NCI-H446 (cell line): ENCODE results near the gene UBTD1.
A peak's percentile ranks its signal among the peaks of the same experiment; 100 is the strongest.
"Not testable (repeated sequence)": the region's sequence is repeated elsewhere in the genome, so short reads cannot be mapped to it uniquely, and the experiment has no call there.

ENCODE experiments used
- DNase-seq, 2 experiments: peaks; one replicate each; lab custom pipeline; 2025; lab: John Stamatoyannopoulos, UW

The UBTD1 gene

DNA sequence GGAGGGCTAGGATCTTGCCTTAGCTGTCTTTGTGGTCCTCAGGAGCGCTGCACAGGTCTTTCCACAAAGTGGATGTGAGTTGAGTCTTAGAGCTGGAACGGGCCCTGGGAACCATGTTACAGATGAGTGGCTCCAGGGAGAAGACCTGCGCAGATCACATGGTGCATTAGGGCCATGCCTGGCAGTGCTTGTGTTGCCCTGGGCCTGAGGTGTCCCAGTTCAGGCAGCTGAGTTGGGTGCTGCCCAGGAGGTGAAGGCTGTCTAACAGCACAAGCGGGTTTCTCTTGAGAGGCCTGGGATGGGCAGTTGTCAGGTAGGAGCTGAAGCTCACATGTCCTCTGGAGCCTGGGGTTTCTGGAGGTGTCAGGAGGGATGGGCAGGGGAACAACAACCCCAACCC lies 40.1 kb downstream of the UBTD1 start:
- DNase-seq = no peak

DNA sequence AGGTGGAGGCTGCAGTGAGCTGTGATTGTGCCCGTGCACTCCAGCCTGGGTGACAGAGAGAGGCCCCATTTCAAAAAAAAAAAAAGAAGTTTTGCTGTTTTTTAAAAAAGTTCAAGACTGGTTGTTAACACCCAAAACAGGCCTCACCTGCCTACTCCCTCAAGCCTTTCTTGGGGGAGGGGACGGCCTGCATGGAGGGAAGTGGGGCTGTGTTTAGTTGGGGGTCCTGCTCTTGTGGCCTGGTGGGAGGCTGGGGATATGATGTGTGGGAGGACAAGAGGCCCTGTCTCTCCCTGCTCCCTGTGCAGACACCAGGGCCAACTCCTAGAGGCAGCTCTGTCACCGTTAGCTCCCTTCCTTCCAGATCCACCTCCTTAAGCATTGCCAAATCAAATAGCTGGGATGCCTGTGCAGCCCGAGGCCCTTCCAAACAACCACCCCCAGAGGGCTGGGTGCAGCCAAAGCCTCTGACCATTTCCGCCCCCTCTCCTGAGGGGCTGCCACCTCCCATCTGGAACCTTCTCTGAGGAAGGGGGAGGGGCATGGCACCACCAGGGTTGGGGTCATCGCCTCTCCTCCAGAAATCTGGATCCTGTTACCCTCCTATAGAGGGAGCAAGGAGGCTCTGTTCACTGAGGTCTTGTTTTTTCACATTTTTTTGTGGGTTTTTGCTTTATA lies 40.9 kb downstream of the UBTD1 start:
- DNase-seq = no peak

DNA sequence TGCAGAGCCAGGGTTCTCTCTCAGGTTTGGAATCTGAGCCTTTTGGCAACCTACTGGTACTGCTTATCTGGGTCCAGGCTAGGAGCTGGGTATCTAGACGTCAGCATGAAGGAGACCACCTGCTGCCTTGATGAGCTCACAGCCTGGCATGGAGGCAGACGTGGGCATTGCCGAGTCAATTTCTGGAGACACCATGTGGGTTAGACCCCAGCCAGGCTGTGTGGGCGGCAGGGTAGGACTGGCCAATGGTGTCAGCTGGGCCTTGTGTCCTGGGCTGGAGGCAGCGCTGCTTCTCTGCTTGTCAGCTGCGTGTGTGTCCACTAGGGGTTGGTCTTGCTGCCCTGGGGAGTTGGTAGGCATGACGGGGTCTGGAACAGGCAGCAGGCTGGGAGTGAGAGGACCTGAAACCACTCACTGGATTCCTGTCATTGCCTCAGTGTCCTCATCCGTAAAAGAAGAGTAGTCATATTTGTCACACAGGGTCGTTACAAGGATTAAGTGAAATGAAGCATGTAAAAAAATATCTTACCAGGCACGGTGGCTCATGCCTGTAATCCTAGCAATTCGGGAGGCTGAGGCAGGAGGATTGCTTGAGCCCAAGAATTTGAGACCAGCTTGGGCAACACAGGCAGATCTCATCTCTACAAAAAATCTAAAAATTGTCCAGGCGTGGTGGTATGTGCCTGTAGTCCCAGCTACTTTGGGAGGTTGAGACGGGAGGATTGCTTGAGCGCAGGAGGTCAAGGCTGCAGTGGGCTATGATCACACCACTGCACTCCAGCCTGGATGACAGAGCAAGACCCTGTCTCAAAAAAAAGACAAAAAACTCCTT lies 42.2 kb downstream of the UBTD1 start:
- no peak for DNase-seq

DNA sequence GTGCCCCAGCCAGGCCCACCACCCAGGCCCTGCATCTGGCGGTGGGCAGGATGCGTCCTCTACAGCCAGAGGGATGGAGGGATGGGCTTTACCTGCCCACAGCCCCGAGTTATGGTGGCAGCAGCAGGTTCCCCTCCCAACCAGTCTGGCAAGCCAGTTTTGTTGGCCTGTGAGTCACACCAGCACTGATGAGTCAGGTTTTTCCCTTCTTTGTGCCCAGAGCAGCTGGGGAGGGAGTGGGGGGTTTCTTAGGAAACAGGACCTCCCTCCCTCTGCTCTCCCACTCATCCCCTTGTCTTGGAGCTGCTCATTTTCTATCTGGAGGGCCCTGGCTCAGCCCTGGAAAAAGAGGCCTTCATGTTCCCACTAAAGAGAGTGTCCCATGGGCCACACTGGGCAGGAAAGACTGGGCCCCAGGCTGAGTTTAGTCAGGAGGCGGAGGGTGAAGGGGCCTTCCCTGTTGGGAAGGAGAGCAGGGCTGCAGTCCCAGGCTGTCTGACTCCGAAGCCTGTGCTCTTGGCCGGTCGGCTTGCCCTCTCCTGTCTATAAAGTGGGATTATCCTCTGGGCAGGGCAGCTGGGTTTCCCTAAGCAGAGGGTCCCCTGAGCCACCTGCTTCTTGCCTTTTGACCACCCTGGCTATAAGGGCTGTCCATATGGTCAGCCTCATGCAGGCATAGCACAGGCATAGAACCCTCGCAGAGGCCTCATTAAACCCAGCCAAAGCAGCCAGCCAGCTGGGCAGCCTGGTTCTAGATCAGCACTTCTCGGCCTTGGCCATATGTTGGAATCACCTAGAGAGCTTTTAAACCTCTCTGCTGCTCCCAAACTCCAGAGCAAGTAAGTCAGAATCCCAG lies 43.7 kb downstream of the UBTD1 start:
- peak in 1 of 2 experiments; percentile 74 for DNase-seq

DNA sequence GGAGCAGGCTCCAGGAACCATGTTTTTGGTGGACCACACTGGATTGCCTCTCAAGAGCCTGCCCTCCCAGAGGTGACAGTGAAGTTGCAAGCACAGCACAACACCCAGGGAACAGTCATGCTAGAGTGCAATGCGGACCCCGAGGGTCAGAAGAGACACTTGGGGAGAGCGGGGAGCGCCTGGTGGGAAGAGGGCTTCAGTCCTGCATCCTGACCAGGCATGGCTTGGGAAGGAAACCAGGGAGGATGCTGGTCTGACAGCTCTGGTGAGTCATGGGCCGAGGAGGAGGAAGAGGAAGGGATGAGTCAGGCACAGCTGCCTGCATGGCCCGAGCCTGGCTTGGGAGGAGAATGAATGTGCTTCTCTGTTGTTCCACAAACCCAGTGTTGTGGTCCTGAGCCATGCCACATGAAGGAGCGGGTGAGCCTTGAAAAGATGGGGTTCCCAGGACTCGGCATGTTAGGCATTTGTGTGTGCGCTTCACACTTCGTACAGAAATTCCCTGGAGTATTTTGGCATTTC lies 44.4 kb downstream of the UBTD1 start:
- peak in 1 of 2 experiments; percentile 31 for DNase-seq

DNA sequence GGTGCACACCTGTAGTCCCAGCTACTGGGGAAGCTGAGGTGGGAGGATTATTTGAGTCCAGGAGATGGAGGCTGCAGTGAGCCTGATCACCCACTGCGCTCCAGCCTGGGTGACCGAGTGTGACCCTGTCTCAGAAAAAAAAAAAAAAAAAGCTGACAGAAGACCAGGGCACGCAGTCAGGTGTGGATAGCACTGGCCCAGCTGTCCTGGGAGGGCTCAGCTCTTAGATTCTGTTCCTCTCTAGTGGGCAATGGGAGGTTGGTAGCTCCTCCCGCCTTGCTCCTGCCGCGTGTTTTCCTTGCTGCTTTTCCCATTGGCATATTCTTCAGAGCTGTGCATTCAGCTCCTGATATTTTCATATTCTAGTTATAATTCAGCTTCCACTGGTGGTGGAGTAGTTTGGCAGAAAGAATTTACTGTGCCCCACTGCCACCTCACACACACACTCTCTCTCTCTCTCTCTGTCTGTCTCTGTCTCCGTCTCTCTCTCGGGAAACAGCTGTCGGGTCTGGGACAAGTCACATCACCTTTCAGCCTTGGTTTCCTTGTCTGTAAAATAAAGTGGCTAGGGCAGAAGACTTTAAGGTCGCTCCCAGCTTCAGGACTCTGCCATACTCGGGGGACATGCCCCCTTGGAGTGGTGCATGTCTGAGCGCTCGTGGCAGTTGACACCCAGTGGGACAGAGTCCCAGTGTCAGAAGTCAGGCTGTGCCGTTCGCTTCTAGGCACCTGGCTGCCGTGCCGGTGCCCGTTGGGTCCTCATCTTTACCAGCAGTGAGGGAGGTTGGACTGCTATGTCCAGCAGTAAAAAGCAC lies 47.9 kb downstream of the UBTD1 start:
- no peak for DNase-seq

DNA sequence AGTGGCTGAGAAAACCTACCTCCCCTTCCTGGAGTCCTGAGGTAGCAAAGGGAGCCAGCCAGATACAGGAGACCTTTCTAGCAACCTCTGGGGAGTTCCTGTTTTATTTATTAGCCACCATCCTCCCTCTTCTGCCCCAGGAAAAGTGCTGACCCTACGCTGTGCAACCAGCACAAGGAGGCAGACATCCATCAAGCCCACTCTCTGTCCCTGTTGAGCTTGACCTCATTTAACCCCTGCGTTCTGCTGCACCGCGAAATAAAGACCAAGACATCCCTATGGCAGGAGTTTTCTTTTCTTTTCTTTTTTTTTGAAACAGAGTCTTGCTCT lies 48.5 kb downstream of the UBTD1 start:
- no peak for DNase-seq

DNA sequence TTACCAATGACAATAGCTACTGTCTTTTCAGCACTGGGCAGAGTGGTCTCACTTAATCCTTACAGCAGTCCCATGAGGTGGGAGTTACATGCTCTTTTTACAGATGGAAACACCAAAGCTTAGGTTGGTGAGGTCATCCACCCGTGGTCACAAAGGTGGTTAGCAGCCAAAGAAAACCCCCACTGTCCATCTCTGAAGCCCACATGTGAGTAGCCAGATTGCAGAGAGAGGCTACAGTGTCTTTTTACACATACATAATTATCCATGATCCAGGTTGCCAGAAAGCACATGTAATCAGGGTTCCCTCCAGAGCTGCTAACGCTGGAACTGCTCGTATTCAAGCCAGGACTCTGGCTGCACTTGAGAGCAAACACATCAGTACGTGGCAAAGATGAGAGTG lies 49.2 kb downstream of the UBTD1 start:
- no peak for DNase-seq

DNA sequence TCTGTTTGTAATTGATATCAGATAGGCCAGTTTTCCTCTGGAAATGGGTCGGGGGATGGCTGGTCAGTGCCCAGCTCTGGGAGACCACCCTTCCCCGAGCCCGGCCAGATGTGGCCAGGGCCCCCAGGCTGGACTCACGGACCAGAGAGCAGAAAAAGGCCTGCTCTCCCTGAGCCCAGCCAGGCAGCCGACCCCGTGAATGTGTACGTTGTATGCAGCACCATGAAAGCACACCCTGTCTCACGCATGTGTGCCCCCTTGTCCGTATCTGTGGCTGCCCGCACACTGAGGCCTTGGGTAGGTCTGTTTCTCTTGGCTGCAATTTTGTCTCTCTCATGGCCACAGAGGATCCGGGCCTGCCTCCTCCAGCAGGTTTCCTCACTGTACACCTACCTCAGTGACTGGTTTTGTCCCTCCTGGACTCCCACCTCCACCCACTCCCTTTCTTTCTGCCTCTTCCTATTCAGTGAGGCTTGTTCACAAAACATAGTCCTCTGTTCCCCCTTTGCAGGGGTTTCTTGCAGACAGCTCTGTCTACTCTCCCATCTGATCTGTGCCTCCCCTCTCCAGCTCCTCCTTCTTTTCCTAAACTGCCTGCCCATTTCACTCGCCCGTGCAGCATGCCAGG lies 50.2 kb downstream of the UBTD1 start:
- no peak for DNase-seq

DNA sequence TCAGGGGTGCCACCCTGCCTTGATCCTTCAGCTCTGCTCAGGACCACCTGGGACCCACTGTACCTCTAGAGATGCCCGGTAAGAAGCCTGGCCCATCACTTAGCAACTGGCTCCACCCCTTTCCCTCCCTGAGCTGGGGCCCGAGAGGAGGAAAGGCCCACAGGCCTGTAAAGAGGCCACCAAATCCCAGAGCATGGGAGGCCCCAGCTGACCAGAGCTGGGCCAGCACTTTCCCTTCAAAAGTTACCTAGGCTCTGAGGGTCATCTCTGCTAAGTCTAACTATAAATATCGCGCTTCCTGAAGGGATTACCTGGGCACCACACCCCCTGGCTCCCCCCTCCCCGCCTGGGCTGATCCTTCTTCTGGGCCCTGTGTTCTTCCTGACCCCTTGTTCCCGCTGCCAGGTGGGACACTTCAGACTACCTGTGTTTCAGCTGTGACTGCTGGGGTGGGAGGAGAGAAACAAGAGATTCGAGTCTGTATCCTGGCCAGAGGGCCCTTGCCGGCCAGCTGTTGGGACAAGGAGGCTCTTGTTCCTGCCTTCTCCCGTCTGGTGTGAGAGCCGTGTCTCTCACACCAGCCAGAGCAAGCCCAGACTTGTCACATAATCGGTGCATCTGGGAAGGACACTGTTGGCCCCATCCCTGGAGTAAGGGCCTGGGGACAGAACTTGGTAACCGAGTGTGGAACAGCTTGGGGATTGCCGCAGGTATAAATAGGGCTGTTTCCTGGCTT lies 51.0 kb downstream of the UBTD1 start:
- DNase-seq = no peak

DNA sequence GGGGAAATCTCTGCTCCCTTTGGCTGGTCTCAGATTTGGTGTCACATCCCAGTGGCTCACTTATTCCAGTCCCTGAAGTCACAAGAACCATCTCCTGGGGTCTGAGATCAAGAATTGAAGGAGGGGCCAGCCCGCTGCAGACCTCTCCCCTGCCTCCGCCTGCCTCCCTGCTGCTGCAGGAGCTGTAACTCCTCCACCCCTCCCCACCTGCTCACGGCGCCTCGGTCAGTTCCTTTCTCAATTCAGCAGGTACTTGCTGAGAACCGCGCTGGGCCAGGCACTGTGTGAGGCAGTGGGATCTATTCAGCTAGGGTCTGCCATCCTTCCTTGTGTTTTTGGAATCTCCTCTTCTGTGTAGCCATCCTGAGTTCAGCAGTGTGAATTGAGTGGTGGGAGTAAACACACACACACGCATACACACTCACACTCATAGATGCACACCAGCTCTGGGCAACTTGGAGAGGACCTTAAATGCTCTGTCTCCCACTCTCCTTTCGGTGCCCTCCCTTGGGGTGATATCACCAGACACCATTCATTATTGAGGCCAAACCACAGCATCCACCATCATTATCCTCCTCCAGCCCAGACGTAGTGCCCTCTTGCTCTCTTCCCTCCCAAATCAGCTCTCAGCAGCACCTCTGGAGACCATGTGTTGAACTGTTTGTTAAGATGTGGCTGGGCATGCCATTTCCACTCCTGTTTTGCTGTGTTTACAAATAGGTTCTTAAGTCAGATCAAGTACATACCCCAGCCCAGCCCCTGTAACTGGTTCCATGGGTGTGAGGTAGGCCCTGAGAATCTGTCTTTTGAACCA lies 51.8 kb downstream of the UBTD1 start:
- DNase-seq = no peak

DNA sequence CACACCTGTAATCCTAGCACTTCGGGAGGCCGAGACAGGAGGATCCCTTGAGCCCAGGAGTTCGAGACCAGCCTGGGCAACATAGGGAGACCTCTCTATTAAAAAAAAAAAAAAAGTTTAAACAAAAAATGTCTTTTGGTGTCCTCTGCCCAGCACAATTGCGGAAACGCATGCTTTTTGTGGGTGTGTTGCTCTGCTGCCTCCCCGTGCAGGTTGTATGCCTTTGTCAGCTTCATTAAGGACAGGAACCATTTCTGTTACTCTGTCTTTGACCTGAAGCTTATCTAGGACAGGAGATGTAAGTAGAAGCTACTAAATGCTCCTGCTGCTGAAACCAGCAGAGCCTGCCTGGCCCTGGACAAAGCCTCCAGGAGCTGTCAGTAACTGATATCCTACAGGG lies 52.5 kb downstream of the UBTD1 start:
- DNase-seq = no peak

DNA sequence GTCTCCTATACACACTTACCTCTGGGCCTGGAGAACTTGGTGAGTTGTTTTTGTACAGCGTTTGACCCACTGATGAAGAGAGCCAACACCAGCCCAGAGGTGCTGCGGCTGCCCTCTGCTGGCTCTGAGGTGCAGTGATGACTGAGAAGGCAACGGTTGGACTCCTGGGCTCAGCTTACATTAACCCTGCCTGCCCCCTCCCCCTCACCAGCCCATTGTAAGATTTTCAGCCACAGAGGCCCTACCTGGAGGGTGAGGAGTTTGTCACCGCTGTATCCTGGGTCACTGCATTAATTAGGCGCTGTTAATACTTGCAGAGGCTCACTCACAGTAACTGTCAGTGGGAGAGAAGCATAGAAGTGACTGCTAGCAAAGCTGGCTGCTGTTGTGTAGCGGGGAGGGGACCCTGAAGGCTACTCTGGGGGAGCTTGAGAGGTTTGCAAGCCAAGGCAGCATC lies 54.9 kb downstream of the UBTD1 start:
- peak; percentile 9 to 39 for DNase-seq

DNA sequence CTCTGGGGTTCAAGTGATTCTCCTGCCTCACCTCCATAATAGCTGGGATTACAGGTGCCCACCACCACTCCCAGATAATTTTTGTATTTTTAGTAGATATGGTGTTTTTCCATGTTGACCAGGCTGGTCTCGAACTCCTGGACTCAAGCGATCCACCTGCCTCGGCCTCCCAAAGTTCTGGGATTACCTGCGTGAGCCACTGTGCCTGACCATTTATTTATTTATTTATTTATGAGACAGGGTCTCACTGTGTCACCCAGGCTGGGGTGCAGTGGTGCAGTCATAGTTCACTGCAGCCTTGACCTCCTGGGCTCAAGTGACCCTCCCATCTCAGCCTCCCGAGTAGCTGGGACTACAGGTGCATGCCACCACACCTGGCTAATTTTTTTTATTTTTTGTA lies 55.6 kb downstream of the UBTD1 start:
- DNase-seq = not testable (repeated sequence)

DNA sequence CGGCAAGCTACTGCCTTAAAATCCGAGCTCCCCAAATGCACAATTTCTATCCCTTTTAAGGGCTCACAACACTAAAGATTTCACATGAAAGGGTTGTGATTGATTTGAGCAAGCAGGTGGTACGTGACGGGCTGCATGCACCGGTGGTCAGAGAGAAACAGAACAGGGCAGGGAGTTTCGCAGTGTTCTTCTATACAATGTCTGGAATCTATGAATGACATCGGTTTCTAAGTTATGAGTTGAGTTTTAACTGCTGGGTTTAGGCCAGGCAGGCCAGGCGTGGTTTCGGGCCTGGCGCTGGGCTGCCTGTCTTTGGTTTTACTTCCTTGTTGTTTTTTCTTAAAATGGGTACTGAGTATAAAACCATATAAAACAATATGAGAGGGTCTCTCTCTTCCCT lies 56.8 kb downstream of the UBTD1 start:
- DNase-seq = not testable (repeated sequence)

DNA sequence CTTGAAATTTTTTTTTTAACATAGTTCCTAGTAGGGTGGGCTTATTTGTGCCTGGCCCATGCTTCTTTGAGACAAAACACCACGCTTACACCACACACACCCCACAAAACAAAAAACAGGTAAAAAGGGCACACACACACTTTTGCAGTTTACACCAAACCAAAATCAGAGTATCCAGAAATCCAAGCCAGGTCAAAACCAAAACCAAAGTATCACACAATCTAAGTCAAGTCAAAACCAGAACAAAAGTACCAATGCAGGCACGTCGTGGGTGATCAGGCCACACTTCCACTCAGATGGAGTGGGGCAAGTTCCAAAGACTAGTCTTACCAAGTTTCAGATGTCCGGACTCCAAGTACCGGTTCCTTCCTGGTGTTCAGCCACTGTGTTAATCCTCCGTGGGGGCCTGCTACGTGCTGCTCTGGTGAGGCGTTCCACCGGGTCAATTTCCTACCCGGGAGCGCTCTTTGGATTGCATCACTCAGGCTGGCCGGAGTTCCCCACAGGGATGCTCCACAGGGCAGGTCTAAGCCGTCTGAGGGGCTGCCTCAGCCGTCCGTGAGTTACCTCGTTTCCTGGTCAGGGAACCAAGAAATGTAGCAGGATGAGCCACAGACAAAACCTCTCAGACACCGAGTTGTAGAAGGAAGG lies 62.1 kb downstream of the UBTD1 start:
- not testable (repeated sequence) for DNase-seq

DNA sequence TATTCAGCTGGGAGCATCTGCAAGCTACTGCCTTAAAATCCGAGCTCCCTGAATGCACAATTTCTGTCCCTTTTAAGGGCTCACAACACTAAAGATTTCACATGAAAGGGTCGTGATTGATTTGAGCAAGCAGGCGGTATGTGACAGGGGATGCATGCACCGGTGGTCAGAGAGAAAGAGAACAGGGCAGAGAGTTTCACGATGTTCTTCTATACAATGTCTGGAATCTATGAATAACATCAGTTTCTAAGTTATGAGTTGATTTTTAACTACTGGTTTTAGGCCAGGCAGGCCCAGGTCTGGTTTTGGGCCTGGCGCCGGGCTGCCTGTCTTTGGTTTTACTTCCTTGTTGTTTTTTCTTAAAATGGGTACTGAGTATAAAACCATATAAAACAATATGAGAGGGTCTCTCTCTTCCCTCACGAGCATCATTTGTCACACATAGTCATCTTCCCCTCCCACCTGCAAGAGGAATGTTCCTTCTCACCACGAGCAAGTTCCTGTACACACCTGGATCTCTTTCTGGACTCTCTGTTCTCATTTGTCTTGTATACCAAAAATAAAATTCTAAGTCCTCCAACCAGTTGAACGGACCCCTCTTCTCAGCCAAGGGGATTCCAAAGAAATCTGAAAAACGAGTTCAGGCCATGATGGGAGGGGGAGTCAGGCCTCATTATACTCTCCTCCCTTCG lies 62.8 kb downstream of the UBTD1 start:
- DNase-seq = not testable (repeated sequence)

DNA sequence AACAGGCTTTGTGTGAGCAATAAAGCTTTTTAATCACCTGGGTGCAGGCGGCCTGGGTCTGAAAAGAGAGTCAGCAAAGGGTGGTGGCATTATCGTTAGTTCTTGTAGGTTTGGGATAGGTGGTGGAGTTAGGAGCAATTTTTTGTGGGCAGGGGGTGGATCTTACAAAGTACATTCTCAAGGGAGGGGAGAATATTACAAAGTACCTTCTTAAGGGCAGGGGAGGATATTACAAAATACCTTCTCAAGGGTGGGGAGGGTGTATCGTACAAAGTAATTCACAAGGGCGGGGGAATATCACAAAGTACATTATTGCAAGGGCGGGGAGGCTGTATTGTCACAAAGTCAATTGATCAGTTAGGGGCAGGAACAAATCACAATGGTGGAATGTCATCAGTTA lies 63.6 kb downstream of the UBTD1 start:
- DNase-seq = not testable (repeated sequence)
